Midbrain (tissue), 1 donor: Measurements from ENCODE around the gene XPO5.
"Not testable (repeated sequence)": the region's sequence is repeated elsewhere in the genome, so short reads cannot be mapped to it uniquely, and the experiment has no call there.

Source experiments
- DNase-seq: peaks from one replicate; lab custom pipeline; 2025; lab: John Stamatoyannopoulos, UW

XPO5 gene

GRCh38 chr6:43584892-43585570 is 9.2 kb upstream of the XPO5 start:
- DNase-seq: no peak

- no peak for DNase-seq
These were observed 7.1 kb upstream of the XPO5 start for GRCh38 chr6:43582911-43583310.

- no peak for DNase-seq
These were observed 3.3 kb upstream of the XPO5 start for GRCh38 chr6:43579171-43579570.

GRCh38 chr6:43578748-43579147 is 2.9 kb upstream of the XPO5 start:
- DNase-seq: no peak

- DNase-seq: no peak
These were observed 600 bp downstream of the XPO5 start for GRCh38 chr6:43575105-43575771.

- DNase-seq: no peak
These were observed 3.8 kb downstream of the XPO5 start for GRCh38 chr6:43572015-43572414.

GRCh38 chr6:43570876-43571441 is 4.9 kb downstream of the XPO5 start:
- no peak for DNase-seq

GRCh38 chr6:43559328-43559727 is 16.5 kb downstream of the XPO5 start:
- DNase-seq: no peak

GRCh38 chr6:43557620-43558019 is 18.2 kb downstream of the XPO5 start:
- not testable (repeated sequence) for DNase-seq

GRCh38 chr6:43547222-43547621 is 28.6 kb downstream of the XPO5 start:
- DNase-seq: no peak

- no peak for DNase-seq
These were observed 31.4 kb downstream of the XPO5 start for GRCh38 chr6:43544461-43544860.

- DNase-seq: no peak
These were observed 33.9 kb downstream of the XPO5 start for GRCh38 chr6:43541774-43542471.

- no peak for DNase-seq
These were observed 35.3 kb downstream of the XPO5 start for GRCh38 chr6:43540507-43540906.

- DNase-seq: not testable (repeated sequence)
These were observed 36.4 kb downstream of the XPO5 start for GRCh38 chr6:43539409-43539808.

- not testable (repeated sequence) for DNase-seq
These were observed 36.9 kb downstream of the XPO5 start for GRCh38 chr6:43538986-43539385.

- no peak for DNase-seq
These were observed 43.6 kb downstream of the XPO5 start for GRCh38 chr6:43532201-43532600.

GRCh38 chr6:43524483-43524961 is 51.3 kb downstream of the XPO5 start:
- DNase-seq: no peak

- no peak for DNase-seq
These were observed 52.6 kb downstream of the XPO5 start for GRCh38 chr6:43523284-43523683.

- no peak for DNase-seq
These were observed 53.1 kb downstream of the XPO5 start for GRCh38 chr6:43522547-43523261.

GRCh38 chr6:43521836-43522235 is 54.0 kb downstream of the XPO5 start:
- DNase-seq: no peak

GRCh38 chr6:43520097-43520496 is 55.7 kb downstream of the XPO5 start:
- DNase-seq: no peak
